ENCODE data around the gene GCLC. TPM values are rescaled to one million over a fixed set of nuclear protein-coding genes. Genes with fewer than 3 reads are reported as not detected.

The GCLC gene
- total RNA-seq, 1 donor from 2014 or later, result 37.0 TPM

GRCh38 chr6:53587291-53587690 is 42.4 kb upstream of the GCLC start:
- no peak for ATAC-seq
- H3K9me3 ChIP-seq, result no peaks in the 10 kb centered on the region
- H3K27ac ChIP-seq, result no peak overlapping the region
- TF ChIP-seq CTCF (IDR thresholded peaks at IDR 0.05), result no peak
- no peaks in the 10 kb centered on the region for H3K36me3 ChIP-seq
- no peak for DNase-seq
- intact Hi-C loops (cut with DNase I), result no loop called here
- H3K4me1 ChIP-seq, result peaks cover 3% of the 10 kb centered on the region
- no peak overlapping the region for H3K4me3 ChIP-seq
- no peaks in the 10 kb centered on the region for H3K27me3 ChIP-seq (ENCODE audit: low read depth)

DNA sequence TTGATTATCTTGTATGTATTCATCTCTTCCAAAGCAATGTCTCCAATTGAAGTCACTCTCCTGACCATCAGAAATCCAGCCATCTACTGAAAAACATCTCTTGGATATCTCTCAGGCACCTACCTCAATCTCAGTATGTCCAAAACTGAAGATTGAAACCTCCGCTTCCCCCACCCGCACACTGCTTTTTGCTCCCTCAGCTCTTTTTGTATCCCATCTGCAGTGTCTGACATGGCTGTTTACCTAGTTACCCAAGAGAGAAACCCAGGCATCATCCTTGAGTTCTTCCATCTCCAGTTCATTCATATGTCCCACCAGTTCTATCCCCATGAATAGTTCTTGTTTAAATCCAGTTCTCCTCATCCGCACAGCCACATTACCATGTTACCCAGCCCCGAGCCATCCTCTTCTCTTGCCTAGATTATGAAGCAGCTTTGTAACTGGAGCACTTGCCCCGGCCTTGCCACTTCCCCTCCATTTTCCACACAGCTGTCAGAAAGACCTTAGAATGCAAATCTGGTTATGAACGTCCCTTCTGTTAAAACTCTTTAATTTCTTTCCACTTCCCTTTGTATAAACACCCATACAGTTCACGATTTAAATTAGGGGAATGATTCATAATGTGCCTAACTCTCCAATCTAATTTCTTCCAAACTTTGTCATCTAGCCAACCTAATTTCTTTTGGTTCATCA is 40.5 kb upstream of the GCLC start:
- TF ChIP-seq CTCF (IDR thresholded peaks at IDR 0.05), result no peak

GRCh38 chr6:53584726-53585125 is 39.8 kb upstream of the GCLC start:
- Histone ChIP-seq H3K4me1 (peaks cover 3% of the 10 kb centered on the region), H3K27me3 (ENCODE audit: low read depth) (no peaks in the 10 kb centered on the region), H3K4me3 (no peak overlapping the region), H3K36me3 (no peaks in the 10 kb centered on the region), H3K27ac (no peak overlapping the region), H3K9me3 (no peaks in the 10 kb centered on the region)
- DNase-seq (no peak), ATAC-seq (no peak)
- intact Hi-C loops (cut with DNase I), result no loop called here
- TF ChIP-seq CTCF (IDR thresholded peaks at IDR 0.05), result no peak

More for the DNA sequence above, 40.5 kb upstream of the GCLC start:
- H3K4me3 ChIP-seq, result no peak overlapping the region
- H3K27ac ChIP-seq, result no peak overlapping the region
- H3K36me3 ChIP-seq, result no peaks in the 10 kb centered on the region
- no peaks in the 10 kb centered on the region for H3K9me3 ChIP-seq
- peaks cover 3% of the 10 kb centered on the region for H3K4me1 ChIP-seq
- ATAC-seq (no peak), DNase-seq (no peak)
- intact Hi-C loops (cut with DNase I), result no loop called here
- no peaks in the 10 kb centered on the region for H3K27me3 ChIP-seq (ENCODE audit: low read depth)

DNA sequence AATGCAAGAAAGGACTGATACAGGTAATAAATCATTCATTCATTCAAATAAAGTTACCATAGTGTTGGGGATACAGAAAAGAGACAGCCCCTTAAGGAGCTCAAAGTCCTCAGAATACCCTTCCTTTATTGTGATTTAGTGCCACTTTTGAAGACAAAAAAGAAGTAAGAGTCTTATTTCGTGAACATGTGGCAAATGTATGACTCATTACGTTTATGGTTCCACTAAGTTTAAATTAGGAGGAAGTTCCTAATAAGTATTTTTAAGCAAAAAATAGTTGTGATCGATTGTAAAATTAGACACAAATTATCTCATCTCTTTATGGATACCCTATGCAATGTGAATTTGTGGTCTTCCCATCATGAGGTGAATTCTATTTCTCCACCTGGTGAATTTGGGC is 38.5 kb upstream of the GCLC start:
- no peak for ATAC-seq
- Histone ChIP-seq H3K4me3 (no peak overlapping the region), H3K9me3 (no peaks in the 10 kb centered on the region), H3K4me1 (peaks cover 3% of the 10 kb centered on the region), H3K27ac (no peak overlapping the region), H3K27me3 (ENCODE audit: low read depth) (no peaks in the 10 kb centered on the region), H3K36me3 (no peaks in the 10 kb centered on the region)
- intact Hi-C loops (cut with DNase I), result no loop called here
- no peak for TF ChIP-seq CTCF (IDR thresholded peaks at IDR 0.05)
- no peak for DNase-seq

- no peak for TF ChIP-seq CTCF (IDR thresholded peaks at IDR 0.05)
- intact Hi-C loops (cut with DNase I), result no loop called here
These were observed 38.1 kb upstream of the GCLC start for GRCh38 chr6:53582963-53583362.

More at GRCh38 chr6:53582963-53583362, 38.1 kb upstream of the GCLC start:
- Histone ChIP-seq H3K27ac (no peak overlapping the region), H3K9me3 (no peaks in the 10 kb centered on the region), H3K27me3 (ENCODE audit: low read depth) (no peaks in the 10 kb centered on the region), H3K36me3 (no peaks in the 10 kb centered on the region), H3K4me1 (peaks cover 3% of the 10 kb centered on the region), H3K4me3 (no peak overlapping the region)
- ATAC-seq (peak in 1 of 2 donors; percentile 28), DNase-seq (no peak)

Data from lower lobe of right lung (tissue), 2 donors.